H1 (cell line): ENCODE data around the gene TOGARAM1. TPM values are rescaled to one million over a fixed set of nuclear protein-coding genes. Genes with fewer than 3 reads are reported as not detected.

Experiments used
- EZH2 ChIP-seq: fragments of 200-600 bp; sonication (generic); IDR thresholded peaks from 2 replicates; pipeline ENCODE4 v1.7.1; 2012; ENCODE audit warnings: low read depth, mild to moderate bottlenecking, moderate library complexity, low read length, inconsistent platforms; ENCODE audit not compliant: severe bottlenecking
- HDAC2 ChIP-seq, 2 experiments: fragments of 300-600 bp in 1 of 2; sonication (generic) in 1 of 2; IDR thresholded peaks; 2 replicates each; pipeline ENCODE4 v1.6.1; 2011 to 2012; ENCODE audit warnings: low read depth in 2 of 2, low read length in 2 of 2, mild to moderate bottlenecking in 2 of 2, moderate library complexity in 2 of 2, borderline replicate concordance in 1 of 2, inconsistent platforms in 1 of 2
- HDAC6 ChIP-seq: IDR thresholded peaks from one replicate; pipeline ENCODE4 v1.7.1; 2012; ENCODE audit warnings: low read depth, mild to moderate bottlenecking, inconsistent platforms, low read length, moderate library complexity
- NANOG ChIP-seq: IDR thresholded peaks from 2 replicates; pipeline ENCODE4 v1.6.1; 2011; ENCODE audit warnings: low read length, low read depth, mild to moderate bottlenecking, inconsistent platforms; ENCODE audit not compliant: insufficient read depth, poor library complexity, severe bottlenecking
- polyA plus RNA-seq, 7 experiments: library from polyadenylated mRNA; depleted of rRNA in 3 of 7; stranded (reverse) in 5 of 7; unstranded in 2 of 7; fragments of >200 nt in 5 of 7; fragments of 200-250 nt in 2 of 7; gene quantifications; 1 replicate in 5 of 7; 2 replicates in 1 of 7; 4 replicates in 1 of 7; pipeline versions ENCODE4 v1.2.1 to v1.2.3, GENCODE V29; 2011 to 2013; ENCODE audit warnings: missing spikeins in 2 of 7, mixed read lengths in 2 of 7
- total RNA-seq: library from RNA; stranded (reverse); fragmentation: NEBNext Ultra II Directional; extraction: Animal tissue kit (Norgen Biotek cat#: 25700); gene quantifications from 2 replicates; pipeline ENCODE4 v1.2.1, GENCODE V29; 2021
- TF ChIP-seq, protein P1 (sequence below), 3 experiments: IDR thresholded peaks; 1 replicate in 2 of 3; 2 replicates in 1 of 3; pipeline versions ENCODE4 v1.5.1 to v1.6.1; 2011; ENCODE audit warnings: low read length in 3 of 3, mild to moderate bottlenecking in 3 of 3, inconsistent platforms in 2 of 3, low read depth in 1 of 3, moderate library complexity in 1 of 3; ENCODE audit not compliant: insufficient read depth in 1 of 3; ENCODE audit errors: control extremely low read depth in 1 of 3

Gene TOGARAM1
- total and polyA plus RNA-seq, 2 of the 8 experiments (the other 6 are each of a cell fraction or from before 2014, with no cell fraction given): 2.5 to 6.8 TPM

DNA sequence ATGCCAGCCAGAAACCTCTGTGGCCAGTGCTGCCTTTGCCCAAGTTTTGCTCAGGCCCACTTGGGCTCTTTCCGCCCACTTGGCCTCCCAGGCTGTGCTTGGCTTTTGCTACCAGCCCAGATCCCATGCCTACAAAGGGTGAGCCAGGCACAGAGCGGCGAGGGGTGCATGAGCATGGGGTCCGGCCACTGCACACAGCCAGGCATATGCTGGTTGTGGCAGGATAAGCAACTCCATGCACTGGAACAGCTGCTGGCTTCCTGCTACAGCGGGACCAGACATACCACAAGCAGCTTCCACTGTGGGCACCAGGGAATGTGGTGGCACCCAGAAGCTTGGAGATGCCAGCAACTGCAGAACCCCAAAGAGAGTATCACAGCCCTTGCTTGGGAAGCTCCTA is 76.3 kb downstream of the TOGARAM1 start (continued):
- no peak for TF ChIP-seq HDAC6
- TF ChIP-seq NANOG: no peak
- TF ChIP-seq HDAC2 (IDR thresholded peaks at IDR 0.05; ENCODE audit: borderline replicate concordance in 1 of 2, low read depth in 2 of 2, low read length in 2 of 2): no peak
- TF ChIP-seq, protein P1, sequence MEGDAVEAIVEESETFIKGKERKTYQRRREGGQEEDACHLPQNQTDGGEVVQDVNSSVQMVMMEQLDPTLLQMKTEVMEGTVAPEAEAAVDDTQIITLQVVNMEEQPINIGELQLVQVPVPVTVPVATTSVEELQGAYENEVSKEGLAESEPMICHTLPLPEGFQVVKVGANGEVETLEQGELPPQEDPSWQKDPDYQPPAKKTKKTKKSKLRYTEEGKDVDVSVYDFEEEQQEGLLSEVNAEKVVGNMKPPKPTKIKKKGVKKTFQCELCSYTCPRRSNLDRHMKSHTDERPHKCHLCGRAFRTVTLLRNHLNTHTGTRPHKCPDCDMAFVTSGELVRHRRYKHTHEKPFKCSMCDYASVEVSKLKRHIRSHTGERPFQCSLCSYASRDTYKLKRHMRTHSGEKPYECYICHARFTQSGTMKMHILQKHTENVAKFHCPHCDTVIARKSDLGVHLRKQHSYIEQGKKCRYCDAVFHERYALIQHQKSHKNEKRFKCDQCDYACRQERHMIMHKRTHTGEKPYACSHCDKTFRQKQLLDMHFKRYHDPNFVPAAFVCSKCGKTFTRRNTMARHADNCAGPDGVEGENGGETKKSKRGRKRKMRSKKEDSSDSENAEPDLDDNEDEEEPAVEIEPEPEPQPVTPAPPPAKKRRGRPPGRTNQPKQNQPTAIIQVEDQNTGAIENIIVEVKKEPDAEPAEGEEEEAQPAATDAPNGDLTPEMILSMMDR (IDR thresholded peaks at IDR 0.05; ENCODE audit: control extremely low read depth in 1 of 3, insufficient read depth in 1 of 3, low read depth in 1 of 3, low read length in 3 of 3): no peak
- no peak for TF ChIP-seq EZH2
